Glutamatergic neuron (in vitro differentiated cells): ENCODE data around the gene SCAMP4. TPM values are rescaled to one million over a fixed set of nuclear protein-coding genes. Genes with fewer than 3 reads are reported as not detected.

Source experiments
- DNase-seq: peaks from one replicate; pipeline ENCODE4 v3.0.0; 2022
- H3K27ac Mint-ChIP-seq: one replicate; pipeline ENCODE4 v1.8.0; 2020; ENCODE audit warnings: mild to moderate bottlenecking, mixed read lengths, inconsistent platforms; ENCODE audit not compliant: unreplicated experiment
- H3K27me3 Mint-ChIP-seq: one replicate; pipeline ENCODE4 v1.8.0; 2020; ENCODE audit warnings: mild to moderate bottlenecking, moderate library complexity, mixed read lengths, inconsistent platforms; ENCODE audit not compliant: unreplicated experiment
- H3K36me3 Mint-ChIP-seq: one replicate; pipeline ENCODE4 v1.8.0; 2020; ENCODE audit warnings: mild to moderate bottlenecking, mixed read lengths, inconsistent platforms; ENCODE audit not compliant: unreplicated experiment
- H3K4me1 Mint-ChIP-seq: one replicate; pipeline ENCODE4 v1.8.0; 2020; ENCODE audit warnings: mild to moderate bottlenecking, low read depth, mixed read lengths, inconsistent platforms; ENCODE audit not compliant: unreplicated experiment
- H3K4me3 Mint-ChIP-seq: one replicate; pipeline ENCODE4 v1.8.0; 2020; ENCODE audit warnings: mild to moderate bottlenecking, mixed read lengths, inconsistent platforms; ENCODE audit not compliant: unreplicated experiment
- H3K9me3 Mint-ChIP-seq: one replicate; pipeline ENCODE4 v1.8.0; 2020; ENCODE audit warnings: mild to moderate bottlenecking, moderate library complexity, mixed read lengths, inconsistent platforms; ENCODE audit not compliant: unreplicated experiment
- total RNA-seq: library from RNA; stranded (reverse); fragmentation: NEBNext Ultra II Directional; extraction: Animal tissue kit (Norgen Biotek cat#: 25700); gene quantifications from one replicate; pipeline ENCODE4 v1.2.1, GENCODE V29; 2021; ENCODE audit not compliant: unreplicated experiment
- TF ChIP-seq, protein P1 (sequence below): fragments of 200-600 bp; sonication (generic); IDR thresholded peaks from one replicate; pipeline ENCODE4 v1.5.0; 2021; ENCODE audit not compliant: partially characterized antibody, unreplicated experiment

SCAMP4 gene
- total RNA-seq, 1 donor from 2014 or later = 66.3 TPM

DNA sequence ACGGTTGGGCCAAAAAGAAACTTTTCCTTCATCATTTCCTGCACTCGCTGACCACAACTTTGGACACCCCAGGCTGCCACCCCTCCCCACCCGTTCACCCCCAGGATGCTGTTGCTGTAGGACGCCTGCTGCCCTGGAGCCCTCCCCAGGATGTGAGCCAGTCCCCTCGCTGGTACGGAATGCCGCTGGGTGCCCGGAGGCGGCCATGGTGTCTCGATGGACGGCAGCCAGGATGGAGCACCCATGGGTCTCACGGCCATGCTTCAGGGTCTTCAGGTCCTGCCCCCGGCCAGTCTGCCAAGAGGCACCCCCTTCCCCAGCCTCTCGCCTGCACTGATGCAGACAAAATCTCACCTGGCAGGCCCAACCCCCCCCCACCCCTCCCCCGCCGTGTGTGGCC is 20.3 kb downstream of the SCAMP4 start:
- TF ChIP-seq, protein P1, sequence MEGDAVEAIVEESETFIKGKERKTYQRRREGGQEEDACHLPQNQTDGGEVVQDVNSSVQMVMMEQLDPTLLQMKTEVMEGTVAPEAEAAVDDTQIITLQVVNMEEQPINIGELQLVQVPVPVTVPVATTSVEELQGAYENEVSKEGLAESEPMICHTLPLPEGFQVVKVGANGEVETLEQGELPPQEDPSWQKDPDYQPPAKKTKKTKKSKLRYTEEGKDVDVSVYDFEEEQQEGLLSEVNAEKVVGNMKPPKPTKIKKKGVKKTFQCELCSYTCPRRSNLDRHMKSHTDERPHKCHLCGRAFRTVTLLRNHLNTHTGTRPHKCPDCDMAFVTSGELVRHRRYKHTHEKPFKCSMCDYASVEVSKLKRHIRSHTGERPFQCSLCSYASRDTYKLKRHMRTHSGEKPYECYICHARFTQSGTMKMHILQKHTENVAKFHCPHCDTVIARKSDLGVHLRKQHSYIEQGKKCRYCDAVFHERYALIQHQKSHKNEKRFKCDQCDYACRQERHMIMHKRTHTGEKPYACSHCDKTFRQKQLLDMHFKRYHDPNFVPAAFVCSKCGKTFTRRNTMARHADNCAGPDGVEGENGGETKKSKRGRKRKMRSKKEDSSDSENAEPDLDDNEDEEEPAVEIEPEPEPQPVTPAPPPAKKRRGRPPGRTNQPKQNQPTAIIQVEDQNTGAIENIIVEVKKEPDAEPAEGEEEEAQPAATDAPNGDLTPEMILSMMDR = no peak
- Mint-ChIP-seq H3K4me1 (no peaks in the 10 kb centered on the region), H3K9me3 (peaks cover 1% of the 10 kb centered on the region), H3K27me3 (peaks cover 1% of the 10 kb centered on the region), H3K36me3 (no peaks in the 10 kb centered on the region), H3K27ac (no peak overlapping the region), H3K4me3 (no peak overlapping the region)
- no peak for DNase-seq

DNA sequence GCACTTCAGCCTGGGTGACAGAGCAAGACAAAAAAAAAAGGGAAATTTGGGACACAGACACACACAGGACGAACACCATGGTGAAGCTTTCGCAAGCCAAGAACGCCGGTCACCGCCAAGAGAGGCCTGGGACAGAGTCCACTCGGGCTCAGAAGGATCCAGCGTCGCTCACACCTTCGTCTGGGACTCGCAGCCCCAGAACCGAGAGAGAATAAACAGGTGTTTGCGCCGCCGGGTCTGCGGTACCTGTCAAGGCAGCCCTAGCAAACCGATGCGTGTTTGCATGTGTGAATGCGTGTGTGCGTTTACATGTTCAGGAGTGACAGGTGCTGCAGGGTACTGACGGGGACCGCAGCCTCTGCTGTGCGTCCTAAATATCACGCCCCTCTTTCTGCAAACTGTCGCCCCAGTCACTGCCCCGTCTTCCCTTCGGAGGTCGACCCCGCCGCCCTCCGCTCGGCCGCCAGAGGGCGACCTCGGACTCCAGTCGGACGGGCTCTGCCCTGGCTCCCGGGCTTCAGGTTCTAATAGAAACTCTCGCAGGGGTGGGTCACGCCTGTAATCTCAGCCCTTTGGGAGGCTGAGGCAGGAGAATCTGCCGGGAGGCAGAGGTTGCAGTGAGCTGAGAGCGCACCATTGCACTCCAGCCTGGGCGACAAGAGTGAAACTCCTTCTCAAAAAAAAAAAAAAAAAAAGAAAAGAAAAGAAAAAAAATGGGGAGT is 24.0 kb downstream of the SCAMP4 start:
- TF ChIP-seq, protein P1 = peak; percentile 91
- peaks cover 6% of the 10 kb centered on the region for H3K4me1 Mint-ChIP-seq
- peaks cover 10% of the 10 kb centered on the region for H3K27me3 Mint-ChIP-seq
- no peak overlapping the region for H3K27ac Mint-ChIP-seq
- H3K36me3 Mint-ChIP-seq = peaks cover 5% of the 10 kb centered on the region
- DNase-seq = peak; percentile 91
- H3K9me3 Mint-ChIP-seq = peaks cover 11% of the 10 kb centered on the region
- H3K4me3 Mint-ChIP-seq = no peak overlapping the region

GRCh38 chr19:1931445-1931844 is 26.2 kb downstream of the SCAMP4 start:
- H3K9me3 Mint-ChIP-seq = peaks cover 12% of the 10 kb centered on the region
- H3K4me1 Mint-ChIP-seq = peaks cover 6% of the 10 kb centered on the region
- no peak overlapping the region for H3K4me3 Mint-ChIP-seq
- peaks cover 15% of the 10 kb centered on the region for H3K27me3 Mint-ChIP-seq
- TF ChIP-seq, protein P1 = no peak
- peaks cover 9% of the 10 kb centered on the region for H3K36me3 Mint-ChIP-seq
- DNase-seq = no peak
- H3K27ac Mint-ChIP-seq = no peak overlapping the region

DNA sequence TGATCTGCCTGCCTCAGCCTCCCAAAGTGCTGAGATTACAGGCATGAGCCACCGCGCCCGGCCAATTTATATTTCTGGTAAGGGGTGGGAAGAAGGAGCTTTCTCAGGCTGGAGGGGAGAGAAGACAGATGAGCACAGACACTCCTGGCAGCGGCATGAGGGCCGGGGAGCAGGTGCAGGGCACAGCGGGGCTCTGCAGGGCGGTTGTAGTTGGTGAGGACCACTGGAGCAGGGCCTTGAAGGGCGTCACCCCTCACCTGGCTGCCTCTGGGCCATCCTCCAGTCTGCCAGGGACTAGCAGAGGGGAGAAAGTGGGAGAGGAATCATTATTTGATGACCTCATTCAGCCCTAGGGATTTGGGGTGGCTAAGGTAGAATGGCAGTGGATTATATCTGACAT is 27.2 kb downstream of the SCAMP4 start:
- H3K4me1 Mint-ChIP-seq = peaks cover 6% of the 10 kb centered on the region
- H3K36me3 Mint-ChIP-seq = peaks cover 9% of the 10 kb centered on the region
- TF ChIP-seq, protein P1 = no peak
- H3K27ac Mint-ChIP-seq = no peak overlapping the region
- H3K9me3 Mint-ChIP-seq = peaks cover 14% of the 10 kb centered on the region
- peak overlapping the region; percentile 34 for H3K4me3 Mint-ChIP-seq
- H3K27me3 Mint-ChIP-seq = peaks cover 17% of the 10 kb centered on the region
- DNase-seq = no peak

- peaks cover 9% of the 10 kb centered on the region for H3K36me3 Mint-ChIP-seq
- peaks cover 6% of the 10 kb centered on the region for H3K4me1 Mint-ChIP-seq
- peaks cover 17% of the 10 kb centered on the region for H3K27me3 Mint-ChIP-seq
- no peak overlapping the region for H3K4me3 Mint-ChIP-seq
- TF ChIP-seq, protein P1 = no peak
- no peak for DNase-seq
- H3K9me3 Mint-ChIP-seq = peaks cover 14% of the 10 kb centered on the region
- no peak overlapping the region for H3K27ac Mint-ChIP-seq
Measured at GRCh38 chr19:1933244-1933643, 28.0 kb downstream of the SCAMP4 start.
